ENCODE measurements around the gene PHYHIPL.
"Not testable (repeated sequence)": the region's sequence is repeated elsewhere in the genome, so short reads cannot be mapped to it uniquely, and the experiment has no call there.

Gene PHYHIPL

DNA sequence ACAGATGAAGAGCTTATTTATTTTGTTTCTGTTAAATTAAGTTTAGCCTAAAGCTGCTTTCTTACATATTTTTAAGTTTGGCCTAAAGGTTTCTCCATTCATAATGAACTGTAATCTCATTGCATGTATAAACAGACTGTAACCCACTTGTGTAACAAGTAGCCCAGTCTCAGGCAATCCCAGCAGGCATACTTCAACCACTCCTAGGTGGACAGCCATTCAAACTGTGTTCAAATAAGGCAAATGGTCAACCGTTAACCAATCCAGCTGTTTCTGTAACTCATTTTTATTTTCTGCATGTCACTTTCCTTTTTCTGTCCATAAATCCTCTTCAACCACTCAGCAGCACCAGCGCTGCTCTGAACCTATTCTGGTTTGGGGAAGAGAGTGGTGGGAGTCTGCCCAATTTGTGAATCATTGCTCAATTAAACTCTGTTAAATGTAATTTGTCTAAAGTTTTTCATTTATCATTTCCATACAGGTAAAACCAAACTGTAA is 35.9 kb downstream of the PHYHIPL start:
- DNase-seq (ENCODE audit: extremely low spot score): no peak
- POLR2A ChIA-PET: no interaction called here
- CTCF ChIA-PET: no interaction called here
- no peak for TF ChIP-seq FOXK2 (IDR thresholded peaks at IDR 0.05)
- TF ChIP-seq NFRKB (IDR thresholded peaks at IDR 0.05): no peak
- TF ChIP-seq, protein P1, sequence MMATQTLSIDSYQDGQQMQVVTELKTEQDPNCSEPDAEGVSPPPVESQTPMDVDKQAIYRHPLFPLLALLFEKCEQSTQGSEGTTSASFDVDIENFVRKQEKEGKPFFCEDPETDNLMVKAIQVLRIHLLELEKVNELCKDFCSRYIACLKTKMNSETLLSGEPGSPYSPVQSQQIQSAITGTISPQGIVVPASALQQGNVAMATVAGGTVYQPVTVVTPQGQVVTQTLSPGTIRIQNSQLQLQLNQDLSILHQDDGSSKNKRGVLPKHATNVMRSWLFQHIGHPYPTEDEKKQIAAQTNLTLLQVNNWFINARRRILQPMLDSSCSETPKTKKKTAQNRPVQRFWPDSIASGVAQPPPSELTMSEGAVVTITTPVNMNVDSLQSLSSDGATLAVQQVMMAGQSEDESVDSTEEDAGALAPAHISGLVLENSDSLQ (IDR thresholded peaks at IDR 0.05): no peak
- no peak for TF ChIP-seq ELF4 (IDR thresholded peaks at IDR 0.05)
- TF ChIP-seq TARDBP (IDR thresholded peaks at IDR 0.05): no peak
- no peak for TF ChIP-seq ZNF384 (IDR thresholded peaks at IDR 0.05)
- no peak for TF ChIP-seq SUZ12 (IDR thresholded peaks at IDR 0.05)
- TF ChIP-seq HDGF (IDR thresholded peaks at IDR 0.05; ENCODE audit: borderline replicate concordance): no peak
- TF ChIP-seq L3MBTL2 (conservative IDR thresholded peaks at IDR 0.05): no peak
- TF ChIP-seq CTBP1 (IDR thresholded peaks at IDR 0.05; ENCODE audit: borderline replicate concordance): no peak
- no peak for TF ChIP-seq ARNT (IDR thresholded peaks at IDR 0.05)
- no peak for TF ChIP-seq FOXM1 (IDR thresholded peaks at IDR 0.05; ENCODE audit: borderline replicate concordance)

DNA sequence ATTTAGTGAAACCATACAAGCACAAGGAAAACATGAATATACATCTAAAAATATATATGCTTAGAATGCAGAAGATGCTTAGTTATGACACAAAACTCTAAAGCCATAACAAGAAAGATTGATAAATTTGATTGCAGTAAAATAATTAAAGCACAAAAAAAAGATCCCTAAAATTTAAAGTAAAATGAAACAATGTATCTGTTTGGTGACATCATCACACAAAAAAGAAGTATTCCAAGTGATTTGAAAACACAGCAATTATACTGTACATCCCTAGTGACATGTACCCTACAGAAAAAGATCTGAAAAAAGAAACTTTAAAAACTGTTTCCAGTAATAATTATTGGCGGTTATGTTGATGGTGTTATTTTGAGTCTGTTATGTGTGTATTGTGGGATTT is 37.7 kb downstream of the PHYHIPL start:
- no peak for TF ChIP-seq L3MBTL2 (conservative IDR thresholded peaks at IDR 0.05)
- TF ChIP-seq ZNF384 (IDR thresholded peaks at IDR 0.05): no peak
- TF ChIP-seq LEF1 (IDR thresholded peaks at IDR 0.05; ENCODE audit: borderline replicate concordance): no peak
- no peak for DNase-seq (ENCODE audit: extremely low spot score)
- ChIA-PET POLR2A (no interaction called here), CTCF (no interaction called here)

DNA sequence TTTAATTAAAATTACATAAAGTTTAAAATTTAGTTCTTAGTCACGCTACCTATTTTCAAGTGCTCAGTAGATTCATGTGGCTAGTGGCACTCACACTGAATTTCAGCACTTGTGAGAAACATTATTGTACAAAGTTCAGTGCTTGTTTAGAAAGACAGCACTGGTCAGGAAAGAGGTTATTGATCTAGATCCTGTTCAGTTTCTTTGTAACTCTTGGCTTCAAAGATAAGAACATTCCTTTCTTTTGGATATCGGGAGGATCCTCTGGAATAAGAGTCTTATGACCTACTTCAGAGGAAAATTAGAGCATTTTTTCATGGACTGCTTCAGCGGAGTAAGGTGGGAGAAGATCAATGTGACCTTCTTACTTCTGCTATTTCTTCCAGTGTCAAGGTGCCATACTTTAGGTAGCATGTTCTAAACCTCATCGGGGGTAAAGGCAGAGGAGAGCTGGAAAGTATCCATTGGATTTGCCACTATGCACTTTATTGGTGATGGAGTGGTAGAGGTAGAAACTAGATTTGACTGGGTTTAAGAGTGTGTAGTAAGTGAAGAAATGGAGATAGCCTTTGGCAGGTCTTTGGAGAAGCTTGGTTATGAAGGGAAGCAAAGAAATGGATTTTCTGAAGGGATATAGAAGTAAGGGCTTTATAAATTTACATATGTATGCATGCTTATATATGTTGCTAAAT is 39.9 kb downstream of the PHYHIPL start:
- TF ChIP-seq HDGF (IDR thresholded peaks at IDR 0.05; ENCODE audit: borderline replicate concordance) (no peak), ELF4 (IDR thresholded peaks at IDR 0.05) (no peak), SUZ12 (IDR thresholded peaks at IDR 0.05) (no peak), FOXK2 (IDR thresholded peaks at IDR 0.05) (no peak), L3MBTL2 (conservative IDR thresholded peaks at IDR 0.05) (no peak), TARDBP (IDR thresholded peaks at IDR 0.05) (no peak), CTBP1 (IDR thresholded peaks at IDR 0.05; ENCODE audit: borderline replicate concordance) (no peak), ARNT (IDR thresholded peaks at IDR 0.05) (no peak)
- TF ChIP-seq, protein P1 (IDR thresholded peaks at IDR 0.05): no peak
- DNase-seq (ENCODE audit: extremely low spot score): no peak
- POLR2A ChIA-PET: no interaction called here
- CTCF ChIA-PET: no interaction called here

DNA sequence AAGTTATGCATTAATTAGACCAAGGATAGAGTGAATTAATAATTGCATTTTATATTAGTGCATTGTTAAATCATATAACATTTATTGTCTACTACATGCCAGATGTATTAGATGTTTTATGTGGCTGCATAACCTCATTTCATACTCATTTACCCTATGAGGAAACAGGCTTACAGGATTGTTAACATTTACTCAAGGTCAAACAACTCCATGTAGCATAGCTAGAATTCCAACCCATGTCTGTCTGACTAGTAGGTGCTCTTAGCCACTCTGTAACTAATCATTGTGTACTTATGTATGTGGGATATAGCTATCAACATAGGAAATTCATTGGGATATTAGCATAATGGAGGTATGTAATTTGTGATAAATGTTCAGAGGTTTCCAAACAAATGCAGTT is 46.3 kb downstream of the PHYHIPL start:
- POLR2A ChIA-PET: no interaction called here
- CTCF ChIA-PET: no interaction called here
- DNase-seq (ENCODE audit: extremely low spot score): no peak
- TF ChIP-seq SUZ12 (IDR thresholded peaks at IDR 0.05): no peak
- no peak for TF ChIP-seq FOXM1 (IDR thresholded peaks at IDR 0.05; ENCODE audit: borderline replicate concordance)
- TF ChIP-seq FOXA1 (IDR thresholded peaks at IDR 0.05): no peak
- no peak for TF ChIP-seq L3MBTL2 (conservative IDR thresholded peaks at IDR 0.05)
- no peak for TF ChIP-seq ARNT (IDR thresholded peaks at IDR 0.05)
- no peak for TF ChIP-seq ELF4 (IDR thresholded peaks at IDR 0.05)
- no peak for TF ChIP-seq LEF1 (IDR thresholded peaks at IDR 0.05; ENCODE audit: borderline replicate concordance)
- no peak for TF ChIP-seq NFRKB (IDR thresholded peaks at IDR 0.05)
- TF ChIP-seq CTBP1 (IDR thresholded peaks at IDR 0.05; ENCODE audit: borderline replicate concordance): no peak
- TF ChIP-seq BHLHE40 (IDR thresholded peaks at IDR 0.05; ENCODE audit: borderline replicate concordance): no peak
- no peak for TF ChIP-seq ZNF384 (IDR thresholded peaks at IDR 0.05)

DNA sequence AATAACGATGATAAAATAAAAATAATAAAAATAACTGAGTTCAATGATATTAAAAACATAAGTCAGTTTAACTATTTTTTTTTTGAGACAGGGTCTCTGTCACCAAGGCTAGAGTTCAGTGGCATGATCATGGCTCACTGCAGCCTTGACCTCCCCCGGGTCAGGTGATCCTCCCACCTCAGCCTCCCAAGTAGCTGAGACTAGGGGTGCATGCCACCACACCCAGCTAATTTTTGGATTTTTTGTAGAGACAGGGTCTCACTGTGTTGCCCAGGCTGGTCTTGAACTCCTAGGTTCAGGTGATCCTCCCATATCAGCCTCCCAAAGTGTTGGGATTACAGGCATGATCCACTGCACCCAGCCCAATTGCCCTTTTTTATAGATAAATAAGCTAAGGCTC is 47.2 kb downstream of the PHYHIPL start:
- CTCF ChIA-PET: interaction anchor here (0.7 kb wide), 1 partner anchor 275 kb away, joined by 3 read pairs; no protein-coding TSS in a partner anchor
- POLR2A ChIA-PET; DNase-seq (ENCODE audit: extremely low spot score): not testable (repeated sequence)

DNA sequence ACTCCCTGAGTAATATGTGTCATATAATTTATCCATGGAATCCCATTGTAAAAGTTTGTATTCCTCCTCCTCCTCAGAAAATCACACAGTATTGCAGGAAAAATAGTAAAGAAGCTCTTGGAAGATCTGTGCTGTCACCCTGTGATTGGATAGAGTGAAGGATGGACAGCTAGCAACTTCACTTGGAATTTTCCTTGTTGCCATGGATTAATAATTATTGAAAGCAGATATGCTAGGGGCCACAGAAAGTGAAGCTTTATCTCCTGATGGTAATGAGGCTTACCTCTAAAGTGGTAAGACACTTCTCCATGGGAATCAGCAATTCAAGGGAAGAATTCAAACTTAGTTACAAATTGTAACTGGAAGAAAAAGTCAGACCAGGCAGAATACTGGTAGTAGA is 48.8 kb downstream of the PHYHIPL start:
- ChIA-PET CTCF (no interaction called here), POLR2A (no interaction called here)
- no peak for DNase-seq (ENCODE audit: extremely low spot score)
- TF ChIP-seq, protein P1 (IDR thresholded peaks at IDR 0.05): no peak

DNA sequence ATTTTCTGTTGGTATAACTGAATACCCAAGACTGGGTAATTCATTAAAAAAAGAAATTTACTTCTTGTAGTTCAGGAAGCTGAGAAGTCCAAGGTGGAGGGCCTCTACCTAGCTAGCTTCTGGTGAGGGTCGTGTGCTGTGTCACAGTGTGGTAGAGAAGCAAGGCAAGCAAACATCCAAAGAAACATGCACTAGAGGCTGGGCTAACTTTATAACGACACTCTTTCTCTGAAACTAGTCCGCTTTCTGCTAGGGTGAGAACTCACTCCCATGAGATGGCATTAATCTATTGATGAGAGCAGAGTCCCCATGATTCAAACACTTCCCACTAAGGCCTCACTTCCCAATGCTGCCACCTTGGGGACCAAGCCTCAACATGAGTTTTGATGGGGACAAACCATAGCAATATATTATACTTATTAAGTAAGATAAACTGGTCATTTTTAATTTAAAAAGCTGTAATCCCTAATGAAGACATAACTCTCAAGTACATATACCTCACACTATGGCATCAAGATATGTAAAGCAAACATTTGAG is 50.8 kb downstream of the PHYHIPL start:
- CTCF ChIA-PET: no interaction called here
- TF ChIP-seq FOXK2 (IDR thresholded peaks at IDR 0.05): no peak
- TF ChIP-seq L3MBTL2 (conservative IDR thresholded peaks at IDR 0.05): no peak
- TF ChIP-seq FOXM1 (IDR thresholded peaks at IDR 0.05; ENCODE audit: borderline replicate concordance): no peak
- TF ChIP-seq ZNF384 (IDR thresholded peaks at IDR 0.05): no peak
- TF ChIP-seq FOXA1 (IDR thresholded peaks at IDR 0.05): no peak
- TF ChIP-seq HDGF (IDR thresholded peaks at IDR 0.05; ENCODE audit: borderline replicate concordance): no peak
- TF ChIP-seq TARDBP (IDR thresholded peaks at IDR 0.05): no peak
- TF ChIP-seq CTBP1 (IDR thresholded peaks at IDR 0.05; ENCODE audit: borderline replicate concordance): no peak
- TF ChIP-seq, protein P1 (IDR thresholded peaks at IDR 0.05): no peak
- TF ChIP-seq NFRKB (IDR thresholded peaks at IDR 0.05): no peak
- no peak for TF ChIP-seq SUZ12 (IDR thresholded peaks at IDR 0.05)
- no peak for TF ChIP-seq ELF4 (IDR thresholded peaks at IDR 0.05)
- no peak for DNase-seq (ENCODE audit: extremely low spot score)
- POLR2A ChIA-PET: no interaction called here

Measured in HEK293T (cell line).